Measurements from ENCODE around the gene SLC25A26. TPM values are rescaled to one million over a fixed set of nuclear protein-coding genes. Genes with fewer than 3 reads are reported as not detected.
A peak's percentile ranks its signal among the peaks of the same experiment; 100 is the strongest.

SLC25A26 gene
- total RNA-seq, 2 experiments from 2014 or later, result 11.7 to 12.0 TPM

- no peak for DNase-seq
- no peaks in the 10 kb centered on the region for H3K27me3 Mint-ChIP-seq
- no peaks in the 10 kb centered on the region for H3K9me3 Mint-ChIP-seq
- CTCF ChIA-PET, result no interaction called here
- no peak overlapping the region for H3K27ac Mint-ChIP-seq
- H3K36me3 Mint-ChIP-seq (ENCODE audit: low read depth), result peaks cover 56% of the 10 kb centered on the region
- no peak overlapping the region for H3K4me3 Mint-ChIP-seq
- POLR2A ChIA-PET, result no interaction called here
- peaks cover 14% of the 10 kb centered on the region for H3K4me1 Mint-ChIP-seq
These were observed 155.8 kb downstream of the SLC25A26 start for GRCh38 chr3:66376568-66376967.

GRCh38 chr3:66377800-66378199 lies 157.0 kb downstream of the SLC25A26 start:
- peak overlapping the region; percentile 87 for H3K27ac Mint-ChIP-seq
- no peak overlapping the region for H3K4me3 Mint-ChIP-seq
- CTCF ChIA-PET, result interaction anchor here (0.6 to 1.5 kb wide), 7 partner anchors 8 to 189 kb away, joined by 3 to 5 read pairs (median 3); no protein-coding TSS in a partner anchor
- peaks cover 66% of the 10 kb centered on the region for H3K36me3 Mint-ChIP-seq (ENCODE audit: low read depth)
- DNase-seq, result no peak
- POLR2A ChIA-PET, result no interaction called here
- H3K4me1 Mint-ChIP-seq, result peaks cover 14% of the 10 kb centered on the region
- H3K27me3 Mint-ChIP-seq, result no peaks in the 10 kb centered on the region
- no peaks in the 10 kb centered on the region for H3K9me3 Mint-ChIP-seq

- H3K4me3 Mint-ChIP-seq, result no peak overlapping the region
- H3K4me1 Mint-ChIP-seq, result peaks cover 14% of the 10 kb centered on the region
- H3K9me3 Mint-ChIP-seq, result no peaks in the 10 kb centered on the region
- H3K27ac Mint-ChIP-seq, result peak overlapping the region; percentile 87
- POLR2A ChIA-PET, result no interaction called here
- peak; percentile 22 for DNase-seq
- peaks cover 67% of the 10 kb centered on the region for H3K36me3 Mint-ChIP-seq (ENCODE audit: low read depth)
- CTCF ChIA-PET, result interaction anchor here (0.6 to 1.5 kb wide), 5 partner anchors 14 to 189 kb away, joined by 3 to 5 read pairs (median 3); no protein-coding TSS in a partner anchor
- H3K27me3 Mint-ChIP-seq, result no peaks in the 10 kb centered on the region
These were observed 157.5 kb downstream of the SLC25A26 start for GRCh38 chr3:66378256-66378655.

GRCh38 chr3:66379565-66379964 lies 158.8 kb downstream of the SLC25A26 start:
- Mint-ChIP-seq H3K4me1 (peaks cover 14% of the 10 kb centered on the region), H3K9me3 (no peaks in the 10 kb centered on the region), H3K4me3 (no peak overlapping the region), H3K27me3 (no peaks in the 10 kb centered on the region), H3K27ac (no peak overlapping the region), H3K36me3 (ENCODE audit: low read depth) (peaks cover 78% of the 10 kb centered on the region)
- ChIA-PET POLR2A (no interaction called here), CTCF (no interaction called here)
- DNase-seq, result no peak

- DNase-seq, result no peak
- H3K27me3 Mint-ChIP-seq, result no peaks in the 10 kb centered on the region
- H3K4me3 Mint-ChIP-seq, result no peak overlapping the region
- H3K9me3 Mint-ChIP-seq, result no peaks in the 10 kb centered on the region
- no peak overlapping the region for H3K27ac Mint-ChIP-seq
- POLR2A ChIA-PET, result no interaction called here
- H3K4me1 Mint-ChIP-seq, result peaks cover 14% of the 10 kb centered on the region
- CTCF ChIA-PET, result no interaction called here
- peaks cover 86% of the 10 kb centered on the region for H3K36me3 Mint-ChIP-seq (ENCODE audit: low read depth)
These were observed 159.6 kb downstream of the SLC25A26 start for GRCh38 chr3:66380200-66380932.

GRCh38 chr3:66381626-66382025 lies 160.8 kb downstream of the SLC25A26 start:
- Mint-ChIP-seq H3K36me3 (ENCODE audit: low read depth) (peaks cover 87% of the 10 kb centered on the region), H3K27ac (no peak overlapping the region), H3K4me3 (no peak overlapping the region), H3K4me1 (peaks cover 14% of the 10 kb centered on the region), H3K9me3 (no peaks in the 10 kb centered on the region), H3K27me3 (no peaks in the 10 kb centered on the region)
- CTCF ChIA-PET, result no interaction called here
- DNase-seq, result no peak
- POLR2A ChIA-PET, result no interaction called here

- no peak for DNase-seq
- H3K36me3 Mint-ChIP-seq (ENCODE audit: low read depth), result peaks cover 88% of the 10 kb centered on the region
- H3K27me3 Mint-ChIP-seq, result no peaks in the 10 kb centered on the region
- H3K4me1 Mint-ChIP-seq, result peaks cover 12% of the 10 kb centered on the region
- CTCF ChIA-PET, result no interaction called here
- POLR2A ChIA-PET, result no interaction called here
- H3K9me3 Mint-ChIP-seq, result no peaks in the 10 kb centered on the region
- no peak overlapping the region for H3K27ac Mint-ChIP-seq
- no peak overlapping the region for H3K4me3 Mint-ChIP-seq
These were observed 161.3 kb downstream of the SLC25A26 start for GRCh38 chr3:66382142-66382541.

- DNase-seq, result no peak
- ChIA-PET CTCF (no interaction called here), POLR2A (no interaction called here)
- H3K4me1 Mint-ChIP-seq, result peaks cover 6% of the 10 kb centered on the region
- H3K27ac Mint-ChIP-seq, result no peak overlapping the region
- no peaks in the 10 kb centered on the region for H3K9me3 Mint-ChIP-seq
- peaks cover 87% of the 10 kb centered on the region for H3K36me3 Mint-ChIP-seq (ENCODE audit: low read depth)
- H3K4me3 Mint-ChIP-seq, result no peak overlapping the region
- H3K27me3 Mint-ChIP-seq, result no peaks in the 10 kb centered on the region
These were observed 162.2 kb downstream of the SLC25A26 start for GRCh38 chr3:66383023-66383422.

- Mint-ChIP-seq H3K4me3 (no peak overlapping the region), H3K36me3 (ENCODE audit: low read depth) (peaks cover 84% of the 10 kb centered on the region), H3K27me3 (no peaks in the 10 kb centered on the region), H3K27ac (no peak overlapping the region), H3K4me1 (peaks cover 4% of the 10 kb centered on the region), H3K9me3 (no peaks in the 10 kb centered on the region)
- CTCF ChIA-PET, result interaction anchor here (0.9 to 1.5 kb wide), 4 partner anchors 9 to 87 kb away, joined by 3 read pairs; no protein-coding TSS in a partner anchor
- POLR2A ChIA-PET, result no interaction called here
- DNase-seq, result no peak
These were observed 163.4 kb downstream of the SLC25A26 start for GRCh38 chr3:66383998-66384745.

- H3K9me3 Mint-ChIP-seq, result no peaks in the 10 kb centered on the region
- ChIA-PET CTCF (interaction anchor here (1.0 to 2.0 kb wide), 3 partner anchors 10 to 23 kb away, joined by 3 to 8 read pairs (median 3); no protein-coding TSS in a partner anchor), POLR2A (no interaction called here)
- no peak overlapping the region for H3K27ac Mint-ChIP-seq
- H3K4me3 Mint-ChIP-seq, result no peak overlapping the region
- H3K27me3 Mint-ChIP-seq, result no peaks in the 10 kb centered on the region
- DNase-seq, result no peak
- peaks cover 75% of the 10 kb centered on the region for H3K36me3 Mint-ChIP-seq (ENCODE audit: low read depth)
- H3K4me1 Mint-ChIP-seq, result peaks cover 4% of the 10 kb centered on the region
These were observed 164.3 kb downstream of the SLC25A26 start for GRCh38 chr3:66385066-66385465.

GRCh38 chr3:66386011-66386924 lies 165.5 kb downstream of the SLC25A26 start:
- no peaks in the 10 kb centered on the region for H3K9me3 Mint-ChIP-seq
- H3K4me3 Mint-ChIP-seq, result no peak overlapping the region
- ChIA-PET POLR2A (no interaction called here), CTCF (interaction anchor here (1.0 to 2.0 kb wide), 3 partner anchors 9 to 13 kb away, joined by 3 to 8 read pairs (median 5); no protein-coding TSS in a partner anchor)
- H3K27me3 Mint-ChIP-seq, result no peaks in the 10 kb centered on the region
- peaks cover 65% of the 10 kb centered on the region for H3K36me3 Mint-ChIP-seq (ENCODE audit: low read depth)
- H3K4me1 Mint-ChIP-seq, result peaks cover 4% of the 10 kb centered on the region
- H3K27ac Mint-ChIP-seq, result no peak overlapping the region
- no peak for DNase-seq

GRCh38 chr3:66386925-66387650 lies 166.3 kb downstream of the SLC25A26 start:
- H3K27ac Mint-ChIP-seq, result no peak overlapping the region
- ChIA-PET CTCF (interaction anchor here (0.6 to 2.0 kb wide), 5 partner anchors 10 to 155 kb away, joined by 3 to 8 read pairs (median 3); no protein-coding TSS in a partner anchor), POLR2A (no interaction called here)
- peaks cover 65% of the 10 kb centered on the region for H3K36me3 Mint-ChIP-seq (ENCODE audit: low read depth)
- no peaks in the 10 kb centered on the region for H3K9me3 Mint-ChIP-seq
- no peak overlapping the region for H3K4me3 Mint-ChIP-seq
- H3K4me1 Mint-ChIP-seq, result peaks cover 4% of the 10 kb centered on the region
- no peaks in the 10 kb centered on the region for H3K27me3 Mint-ChIP-seq
- DNase-seq, result no peak
